A549 treated with ZK216348 at 1 μM for 4 hours (cell line): ENCODE results near the gene CT45A9. TPM values are rescaled to one million over a fixed set of nuclear protein-coding genes. Genes with fewer than 3 reads are reported as not detected.

Experiments used
- total RNA-seq: library from RNA; stranded (reverse); fragments of 200-300 nt; extraction: Qiagen RNA extraction; gene quantifications from 5 replicates; pipeline ENCODE4 v1.2.3, GENCODE V29; 2022; ENCODE audit warnings: low read depth

The CT45A9 gene, protein sequence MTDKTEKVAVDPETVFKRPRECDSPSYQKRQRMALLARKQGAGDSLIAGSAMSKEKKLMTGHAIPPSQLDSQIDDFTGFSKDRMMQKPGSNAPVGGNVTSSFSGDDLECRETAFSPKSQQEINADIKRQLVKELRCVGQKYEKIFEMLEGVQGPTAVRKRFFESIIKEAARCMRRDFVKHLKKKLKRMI
- total RNA-seq, result not detected in 5 replicates

DNA sequence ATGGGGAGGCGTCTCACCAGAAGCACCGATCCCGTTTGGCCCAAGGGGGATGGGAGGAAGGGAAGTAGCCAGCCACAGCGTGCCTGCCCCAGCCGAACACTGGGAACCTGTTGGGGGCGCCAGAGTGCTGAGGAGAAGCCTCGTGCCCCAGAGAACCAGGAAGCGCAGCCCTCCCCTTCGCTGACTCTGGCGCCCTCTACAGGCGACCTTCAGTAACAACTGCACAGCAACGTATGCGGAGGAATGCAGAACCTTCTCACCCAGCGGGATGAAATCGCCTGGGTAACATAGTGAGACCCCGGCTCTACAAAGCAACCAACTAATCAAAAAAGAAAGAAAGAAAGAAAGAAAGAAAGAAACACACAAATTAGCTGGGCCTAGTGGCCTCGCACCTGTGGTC, at the start of gene CT45A9:
TSS of gene CT45A9 (minus strand) at position 101 of the 400 bp plus-strand sequence. CDS start 3,751 bp downstream, outside the sequence.

DNA sequence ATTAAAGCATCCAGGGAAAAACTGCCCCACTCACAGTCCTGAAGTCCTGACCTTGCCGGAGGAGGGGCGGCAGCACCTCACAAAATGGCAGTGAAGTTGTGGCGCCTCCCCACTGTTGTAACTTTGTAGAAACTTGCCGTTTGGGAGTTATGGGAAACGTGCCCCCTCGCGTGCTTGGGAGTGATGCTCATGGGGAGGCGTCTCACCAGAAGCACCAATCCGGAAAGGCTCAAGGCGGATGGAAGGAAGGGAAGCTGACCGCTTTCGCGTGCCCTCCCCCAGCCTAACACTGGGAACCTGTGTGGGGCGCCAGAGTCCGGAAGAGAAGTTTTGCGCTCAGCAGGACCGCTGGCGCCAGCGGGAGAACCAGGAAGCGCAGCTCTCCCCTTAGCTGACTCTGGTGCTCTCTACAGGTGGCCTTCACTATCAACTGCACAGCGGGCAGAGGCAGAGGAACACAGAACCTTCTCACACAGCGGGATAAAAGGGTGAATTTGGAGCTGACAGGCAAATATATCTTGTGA, 21.7 kb upstream of the CT45A9 start, which contains the start of the genes CT45A10 and SAGE1:
TSS of gene CT45A10 (minus strand) at position 151 of the 524 bp plus-strand sequence. CDS start 8,100 bp downstream, outside the sequence.
TSS of gene SAGE1 (plus strand) at position 423 of the 524 bp plus-strand sequence. CDS start 2,527 bp downstream, outside the sequence.

DNA sequence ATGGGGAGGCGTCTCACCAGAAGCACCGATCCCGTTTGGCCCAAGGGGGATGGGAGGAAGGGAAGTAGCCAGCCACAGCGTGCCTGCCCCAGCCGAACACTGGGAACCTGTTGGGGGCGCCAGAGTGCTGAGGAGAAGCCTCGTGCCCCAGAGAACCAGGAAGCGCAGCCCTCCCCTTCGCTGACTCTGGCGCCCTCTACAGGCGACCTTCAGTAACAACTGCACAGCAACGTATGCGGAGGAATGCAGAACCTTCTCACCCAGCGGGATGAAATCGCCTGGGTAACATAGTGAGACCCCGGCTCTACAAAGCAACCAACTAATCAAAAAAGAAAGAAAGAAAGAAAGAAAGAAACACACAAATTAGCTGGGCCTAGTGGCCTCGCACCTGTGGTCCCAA, 17.2 kb downstream of the CT45A9 start, which contains the start of gene CT45A8:
TSS of gene CT45A8 (minus strand) at position 101 of the 400 bp plus-strand sequence. CDS start 3,755 bp downstream, outside the sequence.

DNA sequence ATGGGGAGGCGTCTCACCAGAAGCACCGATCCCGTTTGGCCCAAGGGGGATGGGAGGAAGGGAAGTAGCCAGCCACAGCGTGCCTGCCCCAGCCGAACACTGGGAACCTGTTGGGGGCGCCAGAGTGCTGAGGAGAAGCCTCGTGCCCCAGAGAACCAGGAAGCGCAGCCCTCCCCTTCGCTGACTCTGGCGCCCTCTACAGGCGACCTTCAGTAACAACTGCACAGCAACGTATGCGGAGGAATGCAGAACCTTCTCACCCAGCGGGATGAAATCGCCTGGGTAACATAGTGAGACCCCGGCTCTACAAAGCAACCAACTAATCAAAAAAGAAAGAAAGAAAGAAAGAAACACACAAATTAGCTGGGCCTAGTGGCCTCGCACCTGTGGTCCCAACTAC, 34.4 kb downstream of the CT45A9 start, which contains the start of gene CT45A7:
TSS of gene CT45A7 (minus strand) at position 101 of the 400 bp plus-strand sequence. CDS start 3,747 bp downstream, outside the sequence.

DNA sequence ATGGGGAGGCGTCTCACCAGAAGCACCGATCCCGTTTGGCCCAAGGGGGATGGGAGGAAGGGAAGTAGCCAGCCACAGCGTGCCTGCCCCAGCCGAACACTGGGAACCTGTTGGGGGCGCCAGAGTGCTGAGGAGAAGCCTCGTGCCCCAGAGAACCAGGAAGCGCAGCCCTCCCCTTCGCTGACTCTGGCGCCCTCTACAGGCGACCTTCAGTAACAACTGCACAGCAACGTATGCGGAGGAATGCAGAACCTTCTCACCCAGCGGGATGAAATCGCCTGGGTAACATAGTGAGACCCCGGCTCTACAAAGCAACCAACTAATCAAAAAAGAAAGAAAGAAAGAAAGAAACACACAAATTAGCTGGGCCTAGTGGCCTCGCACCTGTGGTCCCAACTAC, 51.7 kb downstream of the CT45A9 start, which contains the start of gene CT45A2:
TSS of gene CT45A2 (minus strand) at position 101 of the 400 bp plus-strand sequence. CDS start 3,747 bp downstream, outside the sequence.

Other genes starting within 250 kb of the CT45A9 start
- gene CT45A1, start 158.2 kb downstream of the CT45A9 start, total RNA-seq, result not detected in 5 replicates
- gene CT45A3, start 103.6 kb downstream of the CT45A9 start, total RNA-seq, result not detected in 5 replicates
- not detected in 5 replicates for gene CT45A5, start 86.3 kb downstream of the CT45A9 start, total RNA-seq
- gene CT45A6, start 69.0 kb downstream of the CT45A9 start, total RNA-seq, result not detected in 5 replicates
- gene CT45A2, start 51.8 kb downstream of the CT45A9 start, total RNA-seq, result not detected in 5 replicates
- not detected in 5 replicates for gene CT45A7, start 34.5 kb downstream of the CT45A9 start, total RNA-seq
- not detected in 5 replicates for gene CT45A8, start 17.3 kb downstream of the CT45A9 start, total RNA-seq
- gene CT45A10, start 21.6 kb upstream of the CT45A9 start, total RNA-seq, result 0.33 TPM in 1 of 5 replicates, not detected in the others
- 0.05 TPM in 1 of 5 replicates, not detected in the others for gene SAGE1, start 21.9 kb upstream of the CT45A9 start, total RNA-seq
- 8.7 to 19.3 TPM (median 17.5 TPM) in 5 replicates for gene MMGT1, start 102.2 kb upstream of the CT45A9 start, total RNA-seq
- 6.1 to 10.7 TPM (median 8.2 TPM) in 5 replicates for gene SLC9A6, start 113.6 kb upstream of the CT45A9 start, total RNA-seq